WERI-Rb-1 (cell line): ENCODE data around the gene LCLAT1.

Source experiments
- DNase-seq: peaks from one replicate; pipeline ENCODE4 v3.0.0-alpha.2; 2020
- H3K27ac ChIP-seq: fragments of 250-450 bp; sonication (Bioruptor Pico); 2 replicates; pipeline ENCODE4 v1.5.1; 2020; ENCODE audit warnings: mild to moderate bottlenecking, moderate library complexity
- H3K27me3 ChIP-seq: fragments of 250-450 bp; sonication (Bioruptor Pico); 2 replicates; pipeline ENCODE4 v1.5.1; 2021; ENCODE audit warnings: mild to moderate bottlenecking, low read depth, moderate library complexity; ENCODE audit not compliant: insufficient read depth, severe bottlenecking
- H3K36me3 ChIP-seq: fragments of 250-450 bp; sonication (Bioruptor Pico); 2 replicates; pipeline ENCODE4 v1.5.1; 2020; ENCODE audit warnings: mild to moderate bottlenecking, moderate library complexity
- H3K4me3 ChIP-seq: 2 replicates; pipeline ENCODE4 v1.5.1; 2011; ENCODE audit warnings: low read depth, mild to moderate bottlenecking, control low read depth, low read length
- H3K9me3 ChIP-seq: fragments of 250-450 bp; sonication (Bioruptor Pico); 2 replicates; pipeline ENCODE4 v1.5.1; 2021; ENCODE audit warnings: mild to moderate bottlenecking, moderate library complexity; ENCODE audit not compliant: severe bottlenecking
- CTCF ChIP-seq: IDR thresholded peaks from 2 replicates; pipeline ENCODE4 v1.5.1; 2011; ENCODE audit warnings: low read depth, mild to moderate bottlenecking, control low read depth, inconsistent platforms, low read length

LCLAT1 gene

GRCh38 chr2:30686000-30686399, 239.0 kb downstream of the LCLAT1 start:
- H3K4me3 ChIP-seq: no peak overlapping the region
- TF ChIP-seq CTCF: peak; percentile 68
- H3K27me3 ChIP-seq: no peaks in the 10 kb centered on the region
- H3K27ac ChIP-seq: no peak overlapping the region
- H3K9me3 ChIP-seq: peaks cover 6% of the 10 kb centered on the region
- peak; percentile 61 for DNase-seq
- no peaks in the 10 kb centered on the region for H3K36me3 ChIP-seq

- Histone ChIP-seq H3K27me3 (no peaks in the 10 kb centered on the region), H3K36me3 (no peaks in the 10 kb centered on the region), H3K9me3 (peaks cover 6% of the 10 kb centered on the region), H3K4me3 (no peak overlapping the region), H3K27ac (no peak overlapping the region)
- no peak for DNase-seq
- TF ChIP-seq CTCF: no peak
These were observed 239.6 kb downstream of the LCLAT1 start for GRCh38 chr2:30686669-30687068.

GRCh38 chr2:30688956-30689401, 241.9 kb downstream of the LCLAT1 start:
- Histone ChIP-seq H3K27me3 (no peaks in the 10 kb centered on the region), H3K9me3 (peaks cover 5% of the 10 kb centered on the region), H3K4me3 (no peak overlapping the region), H3K36me3 (no peaks in the 10 kb centered on the region), H3K27ac (peak overlapping the region; percentile 73)
- peak; percentile 63 for DNase-seq
- no peak for TF ChIP-seq CTCF

GRCh38 chr2:30689496-30690125, 242.6 kb downstream of the LCLAT1 start:
- Histone ChIP-seq H3K27ac (peak overlapping the region; percentile 73), H3K9me3 (no peaks in the 10 kb centered on the region), H3K27me3 (no peaks in the 10 kb centered on the region), H3K36me3 (no peaks in the 10 kb centered on the region), H3K4me3 (no peak overlapping the region)
- DNase-seq: no peak
- no peak for TF ChIP-seq CTCF

- no peaks in the 10 kb centered on the region for H3K27me3 ChIP-seq
- no peak for DNase-seq
These were observed 243.1 kb downstream of the LCLAT1 start for GRCh38 chr2:30690126-30690561.

More at GRCh38 chr2:30690126-30690561, 243.1 kb downstream of the LCLAT1 start:
- Histone ChIP-seq H3K27ac (no peak overlapping the region; the same call in 1 of the 2 replicates), H3K4me3 (no peak overlapping the region), H3K9me3 (no peaks in the 10 kb centered on the region), H3K36me3 (no peaks in the 10 kb centered on the region)
- TF ChIP-seq CTCF: no peak
